Medulla oblongata (tissue), 1 donor: ENCODE results near the gene MAN2A1.
"Not testable (repeated sequence)": the region's sequence is repeated elsewhere in the genome, so short reads cannot be mapped to it uniquely, and the experiment has no call there.

Experiments used
- DNase-seq: peaks from one replicate; pipeline ENCODE4 v3.0.0-alpha.2; 2015; ENCODE audit errors: extremely low spot score

The MAN2A1 gene

DNA sequence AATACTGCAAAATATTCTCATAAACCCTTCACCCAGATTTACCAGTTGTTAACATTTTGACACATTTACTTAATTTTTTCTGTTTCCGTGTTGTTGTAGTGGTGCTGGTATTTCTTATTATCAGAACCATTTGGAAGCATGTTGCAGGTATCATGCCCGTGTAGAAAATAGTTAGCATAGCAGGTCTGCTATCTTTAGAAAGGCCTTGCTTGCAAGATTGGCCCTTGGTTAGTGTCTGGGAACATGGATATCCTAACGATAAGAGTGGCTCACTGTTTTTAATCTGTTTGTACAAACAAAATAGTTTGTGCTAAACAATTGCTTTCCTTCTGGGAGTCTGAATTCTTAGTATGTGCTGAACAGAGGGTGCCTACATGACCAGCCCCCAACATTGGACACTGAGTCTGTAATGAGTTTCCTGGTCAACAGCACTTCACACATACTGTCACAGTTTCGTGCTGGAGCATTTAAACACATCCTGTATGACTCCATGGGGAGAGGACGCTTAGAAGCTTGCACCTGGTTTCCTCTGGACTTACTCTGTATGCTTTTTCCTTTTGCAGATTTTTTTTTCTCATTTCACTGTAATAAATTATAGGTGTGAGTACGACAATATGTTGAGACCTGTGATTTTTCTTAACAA is 66.9 kb downstream of the MAN2A1 start:
- DNase-seq, result no peak

- DNase-seq, result no peak
Observed at GRCh38 chr5:109757490-109757889, 67.8 kb downstream of the MAN2A1 start.

DNA sequence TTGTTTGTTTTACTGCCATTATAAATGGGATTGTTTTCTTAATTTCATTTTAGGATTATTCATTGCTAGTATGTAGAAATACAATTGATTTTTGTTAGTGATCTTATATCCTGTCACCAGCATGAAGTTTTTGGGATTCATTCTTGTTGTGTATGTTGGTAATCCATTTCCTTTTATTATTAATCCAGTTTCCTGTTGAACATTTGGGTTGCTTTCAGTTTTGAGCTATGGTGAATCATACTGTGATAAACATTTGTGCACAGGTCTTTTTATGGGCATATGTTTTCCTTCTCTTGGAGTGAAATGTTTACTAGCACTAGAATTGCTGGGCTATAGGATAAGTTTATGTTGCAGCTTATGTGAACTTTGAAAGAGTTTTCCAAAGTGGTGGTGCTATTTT is 69.6 kb downstream of the MAN2A1 start:
- no peak for DNase-seq

GRCh38 chr5:109760130-109760529 is 70.4 kb downstream of the MAN2A1 start:
- not testable (repeated sequence) for DNase-seq

DNA sequence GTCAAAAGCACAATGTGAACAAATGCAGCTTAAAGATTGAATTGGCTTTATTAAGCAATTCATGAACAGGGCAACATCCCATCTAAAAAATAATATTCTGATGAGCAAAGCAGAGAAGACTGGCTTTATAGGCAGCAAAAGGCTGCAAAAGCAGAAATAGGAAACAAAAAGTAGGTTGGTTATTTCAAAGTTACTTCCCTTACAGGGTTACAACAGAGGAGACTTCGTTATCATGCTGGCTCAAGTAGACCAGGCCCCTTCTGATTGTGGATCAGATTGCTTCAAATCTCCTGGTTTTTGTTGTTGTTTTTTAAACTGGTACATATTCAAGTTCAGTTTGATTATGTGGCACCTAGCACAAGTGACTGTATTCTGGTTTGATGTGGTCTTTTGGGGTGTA is 73.1 kb downstream of the MAN2A1 start:
- no peak for DNase-seq

GRCh38 chr5:109767184-109767995 is 77.7 kb downstream of the MAN2A1 start:
- DNase-seq, result no peak

DNA sequence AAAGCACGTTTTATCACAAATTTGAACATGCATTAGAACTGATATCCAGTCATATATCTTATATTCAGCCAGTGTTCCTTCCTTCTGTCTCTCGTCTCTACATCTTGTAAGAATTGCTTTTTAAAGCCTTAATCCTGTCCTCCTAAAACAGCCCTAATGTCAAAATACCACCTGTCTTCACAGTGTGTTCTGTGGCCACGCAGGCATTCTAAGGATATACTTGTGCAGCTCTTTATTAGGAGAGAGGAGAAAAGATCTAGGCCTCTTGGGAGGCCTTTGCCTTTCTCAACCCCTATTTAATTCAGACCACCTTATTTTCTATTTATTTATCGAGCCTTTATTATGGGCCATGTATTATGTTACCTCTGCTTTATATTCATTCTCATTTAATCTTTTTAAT is 78.3 kb downstream of the MAN2A1 start:
- no peak for DNase-seq

GRCh38 chr5:109769597-109770291 is 80.0 kb downstream of the MAN2A1 start:
- DNase-seq, result no peak

DNA sequence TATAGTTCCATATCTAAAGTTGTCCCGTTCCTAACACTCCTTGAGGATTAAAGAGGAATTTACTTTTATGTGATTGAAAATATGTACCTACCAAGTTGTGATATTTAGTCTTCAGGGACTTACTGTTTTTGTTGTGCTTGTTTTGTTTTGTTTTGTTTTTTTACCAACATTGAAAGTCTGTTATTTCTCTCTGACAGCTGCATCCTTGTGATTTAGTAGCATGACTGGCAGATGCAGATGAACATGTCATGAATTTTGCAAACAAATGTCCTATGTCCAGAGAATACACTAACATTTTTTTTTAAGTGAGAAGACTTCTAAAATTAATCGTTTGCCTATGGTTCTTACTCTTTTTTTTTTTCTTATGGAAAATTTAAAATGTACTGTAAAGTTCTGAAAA is 85.4 kb downstream of the MAN2A1 start:
- no peak for DNase-seq

- DNase-seq, result no peak
Observed at GRCh38 chr5:109779036-109779735, 89.5 kb downstream of the MAN2A1 start.

GRCh38 chr5:109784687-109785086 is 95.0 kb downstream of the MAN2A1 start:
- DNase-seq, result no peak

GRCh38 chr5:109786206-109786855 is 96.6 kb downstream of the MAN2A1 start:
- DNase-seq, result no peak

DNA sequence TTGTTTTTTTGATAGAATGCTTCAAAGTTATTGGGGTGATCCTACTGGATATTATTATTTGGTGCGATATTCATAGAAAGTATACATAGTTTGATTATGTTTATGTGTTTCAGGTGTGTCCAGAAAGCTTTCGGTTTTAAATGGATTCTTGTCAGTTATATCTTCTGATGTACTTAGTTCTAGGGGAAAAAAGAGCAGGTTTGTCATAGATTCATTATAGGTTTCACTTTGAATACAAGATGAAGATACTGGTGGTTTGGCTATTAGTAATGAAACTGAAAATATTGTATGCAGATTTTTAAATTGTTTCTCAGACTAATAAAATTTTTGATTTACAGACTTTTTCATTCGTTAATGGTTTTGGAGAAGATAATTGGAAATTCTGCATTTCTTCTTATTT is 98.9 kb downstream of the MAN2A1 start:
- DNase-seq, result no peak

GRCh38 chr5:109792613-109793012 is 102.9 kb downstream of the MAN2A1 start:
- DNase-seq, result no peak

- DNase-seq, result no peak
Observed at GRCh38 chr5:109803854-109804253, 114.1 kb downstream of the MAN2A1 start.

DNA sequence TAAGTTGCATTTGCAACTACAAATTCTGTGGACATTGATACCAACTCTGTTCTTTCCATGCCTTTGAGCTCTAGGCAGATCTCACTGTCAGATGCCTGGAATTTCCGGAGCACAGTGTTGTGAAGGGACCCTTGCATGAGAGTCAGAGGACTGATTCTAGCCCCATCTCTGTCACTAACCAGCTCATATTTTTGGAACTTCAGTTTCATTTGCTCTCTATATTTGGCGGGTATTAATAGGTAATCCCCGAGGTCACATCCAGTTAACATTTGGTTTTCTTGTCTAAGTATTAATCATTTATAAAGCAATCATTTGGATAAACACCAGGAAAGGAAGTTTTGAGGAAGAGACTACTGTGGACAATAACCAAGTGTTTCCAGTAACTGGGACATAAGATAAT is 115.7 kb downstream of the MAN2A1 start:
- no peak for DNase-seq

GRCh38 chr5:109805883-109806282 is 116.2 kb downstream of the MAN2A1 start:
- DNase-seq, result no peak

- DNase-seq, result no peak
Observed at GRCh38 chr5:109812698-109813097, 123.0 kb downstream of the MAN2A1 start.

- no peak for DNase-seq
Observed at GRCh38 chr5:109816732-109817131, 127.0 kb downstream of the MAN2A1 start.

- DNase-seq, result no peak
Observed at GRCh38 chr5:109819878-109820277, 130.2 kb downstream of the MAN2A1 start.

- DNase-seq, result no peak
Observed at GRCh38 chr5:109823597-109823996, 133.9 kb downstream of the MAN2A1 start.

DNA sequence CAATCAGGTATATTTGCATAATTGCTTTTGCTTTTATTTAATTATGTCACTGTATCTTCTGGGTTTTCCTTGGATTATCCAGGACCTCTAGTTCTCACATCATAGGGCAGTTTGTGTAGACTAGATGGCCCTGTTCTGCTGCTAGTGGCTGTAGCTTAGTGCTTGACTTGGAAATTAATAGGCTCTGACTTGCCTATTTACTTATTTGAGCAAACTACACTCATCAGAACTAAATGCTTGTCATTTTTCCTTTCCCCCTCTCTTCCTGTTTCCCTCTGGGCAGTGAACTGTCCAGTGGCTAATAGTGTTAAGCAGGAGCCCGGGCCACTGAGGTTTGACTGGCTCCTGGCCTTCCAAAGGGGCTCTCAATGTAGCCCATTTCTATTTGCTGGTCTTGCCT is 135.7 kb downstream of the MAN2A1 start:
- DNase-seq, result no peak
